ENCODE data around the gene RPP25.

DNA sequence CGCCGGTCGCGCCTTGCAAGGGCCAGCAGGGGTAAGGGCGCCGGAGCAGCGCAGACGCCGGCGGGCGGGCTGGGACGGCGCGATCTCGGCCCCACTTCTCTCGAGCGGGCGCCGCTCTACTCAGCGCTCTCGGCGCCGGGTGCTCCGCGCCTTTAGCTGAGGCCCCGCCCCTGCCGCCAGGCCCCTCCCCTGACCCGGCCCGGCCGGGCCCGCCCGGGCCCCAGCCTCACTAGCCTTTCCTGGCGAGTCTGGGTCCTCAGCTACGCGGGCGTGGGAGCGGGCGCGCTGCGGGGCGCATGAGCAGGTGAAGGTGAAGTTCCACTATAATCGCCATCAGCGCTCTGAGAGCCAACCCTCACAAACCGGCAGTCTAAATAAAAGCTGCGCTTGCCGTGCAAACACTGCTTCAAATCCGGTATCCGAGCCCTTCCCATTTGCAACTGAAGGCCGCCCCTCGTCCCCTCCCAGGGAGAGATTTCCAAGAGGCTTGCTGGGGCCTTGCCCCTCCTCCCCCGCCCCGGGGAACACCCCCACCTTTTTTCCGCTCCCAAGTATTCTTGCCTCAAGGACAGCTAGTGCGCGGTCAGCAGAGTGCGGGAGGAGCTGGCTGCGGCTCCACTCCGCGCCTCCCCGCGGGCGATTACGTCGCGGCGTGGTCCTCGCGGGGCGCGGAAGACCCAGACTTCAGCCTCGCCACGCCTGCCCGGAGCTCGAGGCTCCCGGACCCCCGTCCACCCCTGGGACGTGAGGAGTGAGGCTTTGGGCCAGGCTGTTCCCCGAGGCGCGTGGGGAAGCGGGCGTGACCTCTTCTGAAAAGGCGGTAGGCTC, at the start of gene RPP25:
- TF ChIP-seq SNAI2 (CRISPR knock-in tag; IDR thresholded peaks at IDR 0.05): no peak
- TF ChIP-seq RARB (CRISPR knock-in tag; IDR thresholded peaks at IDR 0.05): no peak
- TF ChIP-seq, protein P1, sequence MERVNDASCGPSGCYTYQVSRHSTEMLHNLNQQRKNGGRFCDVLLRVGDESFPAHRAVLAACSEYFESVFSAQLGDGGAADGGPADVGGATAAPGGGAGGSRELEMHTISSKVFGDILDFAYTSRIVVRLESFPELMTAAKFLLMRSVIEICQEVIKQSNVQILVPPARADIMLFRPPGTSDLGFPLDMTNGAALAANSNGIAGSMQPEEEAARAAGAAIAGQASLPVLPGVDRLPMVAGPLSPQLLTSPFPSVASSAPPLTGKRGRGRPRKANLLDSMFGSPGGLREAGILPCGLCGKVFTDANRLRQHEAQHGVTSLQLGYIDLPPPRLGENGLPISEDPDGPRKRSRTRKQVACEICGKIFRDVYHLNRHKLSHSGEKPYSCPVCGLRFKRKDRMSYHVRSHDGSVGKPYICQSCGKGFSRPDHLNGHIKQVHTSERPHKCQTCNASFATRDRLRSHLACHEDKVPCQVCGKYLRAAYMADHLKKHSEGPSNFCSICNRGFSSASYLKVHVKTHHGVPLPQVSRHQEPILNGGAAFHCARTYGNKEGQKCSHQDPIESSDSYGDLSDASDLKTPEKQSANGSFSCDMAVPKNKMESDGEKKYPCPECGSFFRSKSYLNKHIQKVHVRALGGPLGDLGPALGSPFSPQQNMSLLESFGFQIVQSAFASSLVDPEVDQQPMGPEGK (CRISPR knock-in tag; IDR thresholded peaks at IDR 0.05; ENCODE audit: borderline replicate concordance): no peak
- TF ChIP-seq PPARA (CRISPR knock-in tag; IDR thresholded peaks at IDR 0.05; ENCODE audit: borderline replicate concordance): no peak
- no peak for TF ChIP-seq ZFP3 (CRISPR knock-in tag; IDR thresholded peaks at IDR 0.05)
- no peak for TF ChIP-seq BACH2 (CRISPR knock-in tag; IDR thresholded peaks at IDR 0.05; ENCODE audit: borderline replicate concordance)
- no peak for TF ChIP-seq ISL1 (CRISPR knock-in tag; IDR thresholded peaks at IDR 0.05)
- no peak for TF ChIP-seq ZNF8 (CRISPR knock-in tag; IDR thresholded peaks at IDR 0.05)
- no peak for TF ChIP-seq ZFP30 (CRISPR knock-in tag; IDR thresholded peaks at IDR 0.05)
- TF ChIP-seq, protein P2, sequence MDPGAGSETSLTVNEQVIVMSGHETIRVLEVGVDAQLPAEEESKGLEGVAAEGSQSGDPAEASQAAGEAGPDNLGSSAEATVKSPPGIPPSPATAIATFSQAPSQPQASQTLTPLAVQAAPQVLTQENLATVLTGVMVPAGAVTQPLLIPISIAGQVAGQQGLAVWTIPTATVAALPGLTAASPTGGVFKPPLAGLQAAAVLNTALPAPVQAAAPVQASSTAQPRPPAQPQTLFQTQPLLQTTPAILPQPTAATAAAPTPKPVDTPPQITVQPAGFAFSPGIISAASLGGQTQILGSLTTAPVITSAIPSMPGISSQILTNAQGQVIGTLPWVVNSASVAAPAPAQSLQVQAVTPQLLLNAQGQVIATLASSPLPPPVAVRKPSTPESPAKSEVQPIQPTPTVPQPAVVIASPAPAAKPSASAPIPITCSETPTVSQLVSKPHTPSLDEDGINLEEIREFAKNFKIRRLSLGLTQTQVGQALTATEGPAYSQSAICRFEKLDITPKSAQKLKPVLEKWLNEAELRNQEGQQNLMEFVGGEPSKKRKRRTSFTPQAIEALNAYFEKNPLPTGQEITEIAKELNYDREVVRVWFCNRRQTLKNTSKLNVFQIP (CRISPR knock-in tag; IDR thresholded peaks at IDR 0.05; ENCODE audit: borderline replicate concordance, low read depth): no peak
- TF ChIP-seq, protein P3, sequence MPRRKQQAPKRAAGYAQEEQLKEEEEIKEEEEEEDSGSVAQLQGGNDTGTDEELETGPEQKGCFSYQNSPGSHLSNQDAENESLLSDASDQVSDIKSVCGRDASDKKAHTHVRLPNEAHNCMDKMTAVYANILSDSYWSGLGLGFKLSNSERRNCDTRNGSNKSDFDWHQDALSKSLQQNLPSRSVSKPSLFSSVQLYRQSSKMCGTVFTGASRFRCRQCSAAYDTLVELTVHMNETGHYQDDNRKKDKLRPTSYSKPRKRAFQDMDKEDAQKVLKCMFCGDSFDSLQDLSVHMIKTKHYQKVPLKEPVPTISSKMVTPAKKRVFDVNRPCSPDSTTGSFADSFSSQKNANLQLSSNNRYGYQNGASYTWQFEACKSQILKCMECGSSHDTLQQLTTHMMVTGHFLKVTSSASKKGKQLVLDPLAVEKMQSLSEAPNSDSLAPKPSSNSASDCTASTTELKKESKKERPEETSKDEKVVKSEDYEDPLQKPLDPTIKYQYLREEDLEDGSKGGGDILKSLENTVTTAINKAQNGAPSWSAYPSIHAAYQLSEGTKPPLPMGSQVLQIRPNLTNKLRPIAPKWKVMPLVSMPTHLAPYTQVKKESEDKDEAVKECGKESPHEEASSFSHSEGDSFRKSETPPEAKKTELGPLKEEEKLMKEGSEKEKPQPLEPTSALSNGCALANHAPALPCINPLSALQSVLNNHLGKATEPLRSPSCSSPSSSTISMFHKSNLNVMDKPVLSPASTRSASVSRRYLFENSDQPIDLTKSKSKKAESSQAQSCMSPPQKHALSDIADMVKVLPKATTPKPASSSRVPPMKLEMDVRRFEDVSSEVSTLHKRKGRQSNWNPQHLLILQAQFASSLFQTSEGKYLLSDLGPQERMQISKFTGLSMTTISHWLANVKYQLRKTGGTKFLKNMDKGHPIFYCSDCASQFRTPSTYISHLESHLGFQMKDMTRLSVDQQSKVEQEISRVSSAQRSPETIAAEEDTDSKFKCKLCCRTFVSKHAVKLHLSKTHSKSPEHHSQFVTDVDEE (CRISPR knock-in tag; IDR thresholded peaks at IDR 0.05): no peak
- TF ChIP-seq ZC3H10 (CRISPR knock-in tag; IDR thresholded peaks at IDR 0.05): no peak
- TF ChIP-seq TOX (CRISPR knock-in tag; IDR thresholded peaks at IDR 0.05; ENCODE audit: borderline replicate concordance): no peak

Data from SK-N-SH treated with all-trans-retinoic acid at 6 μM for 48 hours (cell line).